ENCODE results near the gene TRIM73.
"Not testable (repeated sequence)": the region's sequence is repeated elsewhere in the genome, so short reads cannot be mapped to it uniquely, and the experiment has no call there.

- not testable (repeated sequence) for TF ChIP-seq CTCF (IDR thresholded peaks at IDR 0.05); ZFX (IDR thresholded peaks at IDR 0.05; ENCODE audit: borderline replicate concordance)
Observed at GRCh38 chr7:75398771-75399700, 3.6 kb downstream of the TRIM73 start.

Measured in 22Rv1 (cell line).